ENCODE measurements around the gene DOCK6. TPM values are rescaled to one million over a fixed set of nuclear protein-coding genes. Genes with fewer than 3 reads are reported as not detected.

The DOCK6 gene
- under 1 TPM in 5 of 6 donors, not detected in 1; 0.18 to 0.87 (median 0.31) TPM for polyA plus RNA-seq (ENCODE audit: low read depth in 6 of 6)

GRCh38 chr19:11261971-11262839 is at the start of gene DOCK6:
TSS of gene DOCK6 (minus strand) at chr19:11262524. CDS start at chr19:11262440, 84 bp downstream.
- Mint-ChIP-seq H3K9me3 (peaks cover 0 to 3% (median 0%) of the 10 kb centered on the region in 7 donors), H3K27me3 (peaks cover 8 to 58% (median 25%) of the 10 kb centered on the region in 3 donors)
- peak; percentile 63 to 65 for ATAC-seq (ENCODE audit: low read depth in 2 of 2)

GRCh38 chr19:11306337-11306736 is 44.0 kb upstream of the DOCK6 start:
- DNase-seq (no peak), ATAC-seq (ENCODE audit: low read depth in 2 of 2) (peak; percentile 28 to 38)
- H3K4me1 Mint-ChIP-seq: no peaks in the 10 kb centered on the region
- no peak overlapping the region for H3K27ac Mint-ChIP-seq
- H3K36me3 Mint-ChIP-seq: no peaks in the 10 kb centered on the region
- H3K27me3 Mint-ChIP-seq: peaks cover 3 to 21% (median 18%) of the 10 kb centered on the region in 3 donors
- H3K4me3 Mint-ChIP-seq: no peak overlapping the region
- H3K9me3 Mint-ChIP-seq: peaks cover 0 to 2% (median 0%) of the 10 kb centered on the region in 7 donors

More at GRCh38 chr19:11261971-11262839, at the start of gene DOCK6:
- H3K4me1 Mint-ChIP-seq: peaks cover 0 to 13% (median 4%) of the 10 kb centered on the region in 3 donors
- H3K36me3 Mint-ChIP-seq: no peaks in the 10 kb centered on the region
- H3K4me3 Mint-ChIP-seq: peak within 1 kb of the TSS; percentile 76 to 94 (median 84)
- peak; percentile 8 for DNase-seq
- peak within 1 kb of the TSS in 3 of 6 donors; percentile 12 to 39 (median 14) for H3K27ac Mint-ChIP-seq

DNA sequence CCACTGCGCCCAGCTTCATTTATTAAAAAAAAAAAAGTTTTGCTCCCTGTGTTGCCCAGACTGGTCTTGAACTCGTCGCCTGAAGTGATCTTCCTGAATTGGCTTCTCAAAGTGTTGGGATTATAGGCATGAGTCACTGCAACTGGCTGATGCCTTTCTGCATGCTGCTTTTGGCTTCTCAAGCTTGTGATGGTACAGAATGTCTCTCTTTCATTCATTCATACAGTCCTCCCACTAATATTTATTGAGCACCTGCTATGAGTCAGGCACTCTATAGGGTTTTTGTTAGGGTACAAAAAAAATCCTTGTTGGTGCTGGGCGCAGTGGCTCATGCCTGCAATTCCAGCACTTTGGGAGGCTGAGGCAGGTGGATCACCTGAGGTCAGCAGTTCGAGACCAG is 42.6 kb upstream of the DOCK6 start:
- no peaks in the 10 kb centered on the region for H3K36me3 Mint-ChIP-seq
- ATAC-seq (ENCODE audit: low read depth in 2 of 2): no peak
- H3K4me1 Mint-ChIP-seq: no peaks in the 10 kb centered on the region
- peaks cover 3 to 17% (median 17%) of the 10 kb centered on the region in 3 donors for H3K27me3 Mint-ChIP-seq
- DNase-seq: no peak
- no peak overlapping the region for H3K4me3 Mint-ChIP-seq
- H3K27ac Mint-ChIP-seq: no peak overlapping the region
- H3K9me3 Mint-ChIP-seq: peaks cover 0 to under 1% (median 0%) of the 10 kb centered on the region in 7 donors

GRCh38 chr19:11300811-11301120 is 38.4 kb upstream of the DOCK6 start:
- no peaks in the 10 kb centered on the region for H3K4me1 Mint-ChIP-seq
- H3K27ac Mint-ChIP-seq: no peak overlapping the region
- H3K4me3 Mint-ChIP-seq: no peak overlapping the region
- DNase-seq: no peak
- peaks cover 0 to 19% (median 8%) of the 10 kb centered on the region in 3 donors for H3K27me3 Mint-ChIP-seq
- H3K9me3 Mint-ChIP-seq: no peaks in the 10 kb centered on the region
- no peaks in the 10 kb centered on the region for H3K36me3 Mint-ChIP-seq
- no peak for ATAC-seq (ENCODE audit: low read depth in 2 of 2)

GRCh38 chr19:11299946-11300810 is 37.9 kb upstream of the DOCK6 start:
- Mint-ChIP-seq H3K9me3 (no peaks in the 10 kb centered on the region), H3K4me1 (no peaks in the 10 kb centered on the region), H3K36me3 (no peaks in the 10 kb centered on the region), H3K27ac (peak overlapping the region in 1 of 6 donors; percentile 5), H3K27me3 (peaks cover 0 to 18% (median 8%) of the 10 kb centered on the region in 3 donors), H3K4me3 (no peak overlapping the region)
- no peak for DNase-seq
- ATAC-seq (ENCODE audit: low read depth in 2 of 2): no peak

DNA sequence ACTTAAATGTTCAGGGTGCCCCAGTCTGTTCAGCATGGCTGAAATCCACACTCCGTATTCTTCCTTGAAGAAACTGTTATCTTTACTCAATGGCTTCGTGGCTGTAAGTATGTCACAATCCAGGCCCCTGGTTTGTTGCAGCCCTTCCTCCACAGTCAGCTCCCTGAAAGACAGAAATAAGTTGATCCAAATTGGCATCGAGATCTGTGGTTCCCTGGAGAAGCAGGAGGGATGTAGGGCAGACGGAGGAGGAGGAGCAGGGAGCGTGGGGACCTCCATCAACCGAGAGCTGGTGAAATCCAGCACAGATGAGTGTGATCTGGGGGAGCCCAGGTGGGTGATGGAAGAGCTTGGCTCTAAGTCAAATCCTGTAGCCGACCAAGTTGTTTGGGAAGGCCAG is 33.9 kb upstream of the DOCK6 start:
- Mint-ChIP-seq H3K27ac (no peak overlapping the region), H3K27me3 (peaks cover 0 to 28% (median 4%) of the 10 kb centered on the region in 3 donors), H3K4me3 (no peak overlapping the region), H3K9me3 (peaks cover 0 to 1% (median 0%) of the 10 kb centered on the region in 7 donors), H3K4me1 (peaks cover 5 to 9% (median 8%) of the 10 kb centered on the region in 3 donors), H3K36me3 (no peaks in the 10 kb centered on the region)
- ATAC-seq (ENCODE audit: low read depth in 2 of 2): no peak
- no peak for DNase-seq

DNA sequence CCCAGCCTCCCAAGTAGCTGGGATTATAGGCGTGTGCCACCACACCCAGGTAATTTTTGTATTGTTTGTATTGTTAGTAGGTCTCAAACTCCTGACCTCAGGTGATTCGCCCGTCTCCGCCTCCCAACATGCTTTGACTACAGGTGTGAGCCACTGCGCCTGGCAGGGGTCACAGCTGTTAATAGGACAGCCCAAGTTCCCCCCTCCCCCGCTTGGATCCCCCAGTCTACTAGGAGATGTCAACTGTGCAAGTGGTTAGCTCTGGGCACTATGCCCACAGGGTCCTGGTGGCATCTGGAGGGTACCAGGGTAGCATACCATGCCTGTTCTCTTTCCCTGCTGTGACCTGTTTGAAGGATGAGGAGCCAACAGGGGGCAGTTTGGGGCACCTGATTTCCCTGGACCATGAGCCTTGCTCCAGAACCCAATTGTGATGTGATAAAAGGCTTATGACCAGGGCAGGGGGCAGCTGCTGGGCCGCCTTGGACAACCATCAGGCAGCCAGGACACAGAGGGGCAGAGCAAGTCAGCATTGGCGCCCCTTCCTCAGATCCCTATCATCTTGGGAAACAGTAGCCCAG is 33.4 kb upstream of the DOCK6 start, which contains the start of gene TSPAN16:
Gene TSPAN16, plus strand, starts transcription at position 496 of the 581 bp plus-strand sequence. CDS start 138 bp downstream, outside the sequence.
- DNase-seq (no peak), ATAC-seq (ENCODE audit: low read depth in 2 of 2) (no peak)
- Mint-ChIP-seq H3K4me3 (peak within 1 kb of the TSS in 1 of 8 donors; percentile 16), H3K9me3 (peaks cover 0 to 1% (median 0%) of the 10 kb centered on the region in 7 donors), H3K27ac (no peak within 1 kb of the TSS), H3K36me3 (no peaks in the 10 kb centered on the region), H3K27me3 (peaks cover 0 to 28% (median 4%) of the 10 kb centered on the region in 3 donors), H3K4me1 (peaks cover 5 to 9% (median 8%) of the 10 kb centered on the region in 3 donors)

GRCh38 chr19:11295180-11295579 is 32.9 kb upstream of the DOCK6 start:
- Mint-ChIP-seq H3K27ac (no peak overlapping the region), H3K4me1 (peaks cover 5 to 9% (median 8%) of the 10 kb centered on the region in 3 donors), H3K36me3 (no peaks in the 10 kb centered on the region), H3K27me3 (peaks cover 0 to 28% (median 4%) of the 10 kb centered on the region in 3 donors), H3K9me3 (peaks cover 0 to 1% (median 0%) of the 10 kb centered on the region in 7 donors), H3K4me3 (peak overlapping the region in 1 of 8 donors; percentile 16)
- ATAC-seq (ENCODE audit: low read depth in 2 of 2) (no peak), DNase-seq (no peak)

- Mint-ChIP-seq H3K27ac (peak overlapping the region in 1 of 6 donors; percentile 55), H3K27me3 (peaks cover 4 to 22% (median 5%) of the 10 kb centered on the region in 3 donors), H3K9me3 (peaks cover 0 to 1% (median 0%) of the 10 kb centered on the region in 7 donors), H3K36me3 (no peaks in the 10 kb centered on the region), H3K4me3 (peak overlapping the region in 5 of 8 donors; percentile 43 to 78 (median 55)), H3K4me1 (peaks cover 5 to 9% (median 8%) of the 10 kb centered on the region in 3 donors)
- ATAC-seq (ENCODE audit: low read depth in 2 of 2): peak; percentile 99
- peak; percentile 73 for DNase-seq
Measured at GRCh38 chr19:11293433-11294389, 31.4 kb upstream of the DOCK6 start.

GRCh38 chr19:11291991-11292390 is 29.7 kb upstream of the DOCK6 start:
- Mint-ChIP-seq H3K9me3 (peaks cover 0 to 1% (median 0%) of the 10 kb centered on the region in 7 donors), H3K4me3 (no peak overlapping the region), H3K27me3 (peaks cover 4 to 25% (median 10%) of the 10 kb centered on the region in 3 donors), H3K36me3 (no peaks in the 10 kb centered on the region), H3K4me1 (peaks cover 5 to 9% (median 8%) of the 10 kb centered on the region in 3 donors), H3K27ac (no peak overlapping the region)
- no peak for DNase-seq
- ATAC-seq (ENCODE audit: low read depth in 2 of 2): no peak

- H3K36me3 Mint-ChIP-seq: no peaks in the 10 kb centered on the region
- H3K4me1 Mint-ChIP-seq: peaks cover 5 to 9% (median 8%) of the 10 kb centered on the region in 3 donors
- no peak for ATAC-seq (ENCODE audit: low read depth in 2 of 2)
- peaks cover 0 to 1% (median 0%) of the 10 kb centered on the region in 7 donors for H3K9me3 Mint-ChIP-seq
- H3K27ac Mint-ChIP-seq: no peak overlapping the region
- H3K27me3 Mint-ChIP-seq: peaks cover 4 to 29% (median 13%) of the 10 kb centered on the region in 3 donors
- H3K4me3 Mint-ChIP-seq: no peak overlapping the region
- DNase-seq: no peak
Measured at GRCh38 chr19:11291415-11291814, 29.1 kb upstream of the DOCK6 start.

DNA sequence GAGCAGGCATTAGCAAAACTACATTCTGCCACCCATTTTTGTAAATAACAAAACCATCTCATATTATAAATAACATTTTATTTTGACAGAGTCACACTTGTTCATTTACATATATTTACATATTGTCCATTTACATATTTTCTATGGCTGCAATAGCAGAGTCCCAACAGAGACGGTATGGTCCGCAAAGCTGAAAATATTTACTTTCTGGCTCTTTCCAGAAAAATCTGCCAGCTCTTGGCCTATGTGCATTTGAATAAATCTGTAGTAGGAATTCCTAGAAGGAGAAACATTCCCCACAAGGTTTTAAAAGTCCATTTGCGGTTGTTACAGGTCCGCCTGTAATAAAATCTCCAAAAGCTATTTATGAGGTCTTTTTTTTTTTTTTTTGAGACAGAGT is 27.9 kb upstream of the DOCK6 start:
- Mint-ChIP-seq H3K27ac (no peak overlapping the region), H3K4me1 (peaks cover 5 to 9% (median 8%) of the 10 kb centered on the region in 3 donors), H3K36me3 (no peaks in the 10 kb centered on the region), H3K9me3 (peaks cover 0 to 1% (median 0%) of the 10 kb centered on the region in 7 donors), H3K4me3 (no peak overlapping the region), H3K27me3 (peaks cover 4 to 32% (median 13%) of the 10 kb centered on the region in 3 donors)
- DNase-seq: no peak
- no peak for ATAC-seq (ENCODE audit: low read depth in 2 of 2)
